NK-92 treated with Interleukin-12 subunit alpha and Interleukin-12 subunit beta, amount 100 ng/mL, for 24 hours (cell line): ENCODE data around the gene NBPF1.
"Not testable (repeated sequence)": the region's sequence is repeated elsewhere in the genome, so short reads cannot be mapped to it uniquely, and the experiment has no call there.

Experiments
- DNase-seq: peaks from one replicate; lab custom pipeline; 2025; lab: John Stamatoyannopoulos, UW

The NBPF1 gene

GRCh38 chr1:16512624-16513411, 100.5 kb downstream of the NBPF1 start:
- DNase-seq = not testable (repeated sequence)
